Dedifferentiated amniotic fluid mesenchymal stem cell (primary cell): ENCODE results near the gene UBR7.
A peak's percentile ranks its signal among the peaks of the same experiment; 100 is the strongest.

Experiments
- DNase-seq: peaks from one replicate; pipeline ENCODE4 v3.0.0-alpha.2; 2016; ENCODE audit errors: extremely low spot score

The UBR7 gene

DNA sequence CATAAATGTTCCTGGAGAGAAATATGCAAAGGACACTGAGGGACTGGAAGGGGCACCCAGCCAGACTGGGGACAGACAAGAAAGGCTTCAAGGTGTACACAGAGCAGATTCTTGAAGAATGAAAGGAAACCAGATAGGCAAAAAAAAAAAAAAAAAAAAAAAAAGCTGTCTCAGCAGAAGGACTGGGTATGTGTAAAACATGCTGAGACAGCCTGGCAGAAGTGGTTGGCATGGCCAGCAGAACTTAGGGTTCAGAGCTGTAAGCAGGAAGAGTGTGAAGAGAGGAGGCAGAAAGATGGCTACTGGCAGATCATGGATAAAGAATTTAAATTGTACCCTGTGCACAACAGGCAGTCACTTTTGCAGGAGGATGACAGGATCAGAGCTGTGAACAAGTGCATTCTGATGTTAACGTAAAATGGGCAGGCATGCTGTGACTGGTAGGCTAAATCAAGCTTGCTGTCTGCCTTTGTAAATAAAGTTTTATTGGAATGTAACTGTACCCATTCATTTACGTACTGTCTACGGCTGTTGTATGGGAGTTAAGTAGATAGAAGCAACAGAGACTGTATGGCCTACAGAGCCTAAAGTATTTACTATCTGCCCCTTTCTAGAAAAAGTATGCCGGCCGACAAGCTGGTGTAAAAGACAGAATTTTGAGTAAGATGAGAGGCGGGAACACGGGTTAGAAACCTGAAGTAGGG is 42.2 kb downstream of the UBR7 start:
- DNase-seq: no peak

DNA sequence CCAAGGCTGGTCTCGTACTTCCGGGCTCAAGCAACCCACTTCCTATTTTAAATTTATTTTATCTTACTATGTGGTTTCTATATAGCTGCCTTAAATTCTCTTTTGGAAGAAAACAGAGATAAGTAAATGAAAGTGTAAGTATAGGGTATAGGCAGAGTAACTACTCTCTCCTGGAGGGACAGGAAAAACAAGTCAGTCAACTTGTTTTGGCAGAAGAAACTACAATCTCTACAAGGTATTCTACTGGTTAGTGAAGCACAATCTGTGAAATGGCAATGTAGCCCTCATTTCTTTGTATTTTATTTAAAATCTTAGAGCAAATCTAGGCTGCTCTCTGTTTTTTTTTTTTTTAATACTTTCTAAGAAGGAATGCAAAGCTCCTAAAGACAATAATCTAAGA is 55.4 kb downstream of the UBR7 start:
- no peak for DNase-seq

DNA sequence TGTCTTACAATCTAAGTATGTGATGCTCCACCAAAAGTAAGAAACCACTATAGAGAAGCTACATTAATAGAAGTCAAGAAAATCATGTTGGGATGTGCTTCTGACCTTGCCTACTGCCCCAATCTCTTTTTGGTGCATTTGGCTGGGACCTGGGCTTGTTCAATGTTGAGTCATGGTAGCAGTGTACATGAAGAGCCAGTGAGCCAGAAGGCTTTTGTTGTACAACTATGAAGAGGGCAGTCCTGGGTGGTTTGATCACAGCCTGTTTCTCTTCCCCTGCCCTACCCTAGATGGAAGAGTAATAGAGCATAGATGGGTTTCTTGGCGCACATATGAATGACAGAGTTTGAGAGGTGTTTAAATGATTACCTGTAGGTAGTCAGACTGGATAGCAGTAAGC is 56.4 kb downstream of the UBR7 start:
- DNase-seq: no peak

DNA sequence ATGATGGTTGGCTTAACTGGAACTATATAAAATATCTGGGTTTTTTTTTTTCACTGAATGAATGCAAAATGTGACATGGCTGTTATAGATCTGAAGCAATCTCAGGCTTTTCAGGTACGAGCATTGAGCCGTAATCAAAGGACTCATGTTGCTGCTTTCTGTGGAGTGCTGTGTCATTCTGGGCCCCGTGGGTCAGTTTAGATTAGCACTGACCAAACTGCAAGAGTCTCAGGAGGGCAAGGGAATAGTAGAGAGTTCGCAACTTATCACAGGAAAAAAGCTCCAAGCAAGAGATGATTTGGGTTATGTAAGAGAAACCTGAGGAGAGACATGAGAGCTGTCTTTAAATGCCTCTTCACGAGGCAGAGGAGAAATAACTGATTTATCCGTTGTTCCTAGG is 59.1 kb downstream of the UBR7 start:
- no peak for DNase-seq

DNA sequence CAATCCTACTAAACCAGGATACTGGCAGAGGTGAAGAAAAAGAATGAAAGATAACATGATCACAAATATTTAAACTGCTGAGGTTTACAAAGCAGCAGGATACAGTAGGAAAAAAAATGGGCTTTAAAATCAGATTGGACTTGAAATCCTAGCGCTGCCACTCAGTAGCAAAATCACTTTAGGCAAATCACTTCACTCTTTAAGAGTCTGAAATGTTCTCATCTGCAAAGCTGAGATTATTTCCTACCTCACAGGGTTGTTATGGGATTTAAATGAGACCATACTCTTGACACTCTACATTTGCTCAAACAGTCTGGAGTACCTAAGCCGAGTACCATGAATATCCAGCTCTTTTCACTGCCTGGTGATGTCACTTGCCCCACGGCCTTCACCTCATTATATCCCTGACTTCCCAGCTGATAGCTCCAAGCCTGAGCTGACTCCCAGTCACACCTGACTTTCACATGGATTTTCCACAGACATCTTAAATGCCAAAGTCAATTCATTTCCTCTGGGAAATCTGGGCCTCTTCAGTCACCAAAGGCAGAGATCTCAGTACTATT is 60.2 kb downstream of the UBR7 start:
- DNase-seq: no peak

DNA sequence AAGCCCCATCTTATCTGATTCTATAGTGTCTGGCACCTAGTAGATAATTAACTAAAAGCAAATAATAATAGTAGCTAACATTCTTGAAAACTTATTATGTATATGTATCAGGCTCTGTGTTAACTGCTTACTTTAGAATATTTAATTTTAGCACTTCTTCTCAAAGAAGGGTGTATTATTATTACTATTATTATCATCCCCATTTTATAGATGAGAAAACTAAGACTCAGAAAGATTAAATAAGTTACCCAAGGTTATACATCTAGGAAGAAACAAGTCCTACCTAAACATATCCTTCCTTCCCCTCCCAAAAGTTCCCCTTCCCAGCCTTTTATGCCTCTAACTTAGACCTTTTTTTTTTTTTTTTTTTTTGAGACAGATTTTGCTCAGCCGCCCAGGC is 61.4 kb downstream of the UBR7 start:
- DNase-seq: no peak

DNA sequence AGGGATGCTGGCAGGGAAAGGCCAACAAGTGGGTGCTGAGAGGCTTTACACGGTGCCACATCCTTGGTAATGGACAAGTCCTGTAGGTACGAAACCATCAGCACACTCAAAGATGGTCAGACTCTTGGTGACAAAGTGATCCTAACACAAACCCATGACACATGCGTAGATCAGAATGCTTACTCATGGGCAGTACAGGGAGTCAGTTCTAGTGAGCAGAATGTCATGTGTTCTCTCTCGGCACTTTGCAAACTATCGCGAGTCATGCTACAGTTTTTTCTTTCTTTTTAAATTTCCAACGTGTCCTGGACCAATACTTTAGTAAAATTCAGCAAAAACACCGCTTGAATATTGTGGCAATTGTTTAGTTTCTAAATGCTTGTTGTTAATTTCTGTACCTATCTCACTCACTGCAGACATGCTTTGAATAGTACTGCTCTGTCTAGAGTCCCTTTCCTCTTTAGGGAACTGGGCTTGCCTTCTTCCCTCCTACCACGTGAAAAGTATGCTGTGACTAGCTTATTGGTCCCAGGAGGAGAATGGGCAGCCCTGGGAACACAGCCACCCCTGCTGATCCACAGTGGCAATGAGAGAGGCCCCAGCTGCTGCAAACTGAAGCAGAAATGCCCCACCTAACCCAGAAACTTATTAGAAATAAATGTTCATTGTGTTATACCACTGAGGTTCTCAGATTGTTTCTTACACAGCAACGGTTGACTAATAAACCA is 62.4 kb downstream of the UBR7 start:
- DNase-seq: peak; percentile 16

DNA sequence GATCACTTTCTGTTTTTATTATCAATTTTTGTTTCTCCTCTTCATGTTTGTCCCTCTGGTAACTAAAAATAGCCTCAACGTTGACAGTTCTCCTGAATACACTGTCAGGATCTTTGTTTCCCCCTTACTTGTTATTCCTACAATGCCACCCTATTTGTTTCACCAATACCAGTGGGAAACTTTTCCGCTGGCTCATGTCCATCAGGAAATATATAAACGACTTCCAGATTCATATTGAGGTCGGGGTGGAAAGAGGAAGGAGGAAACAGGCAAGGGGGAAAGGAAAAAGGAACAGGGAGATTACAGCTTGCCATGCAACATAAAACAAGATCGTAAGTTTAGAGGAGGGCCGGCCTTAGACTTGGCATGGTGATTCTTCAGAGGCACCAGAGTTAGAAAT is 64.1 kb downstream of the UBR7 start:
- DNase-seq: no peak

DNA sequence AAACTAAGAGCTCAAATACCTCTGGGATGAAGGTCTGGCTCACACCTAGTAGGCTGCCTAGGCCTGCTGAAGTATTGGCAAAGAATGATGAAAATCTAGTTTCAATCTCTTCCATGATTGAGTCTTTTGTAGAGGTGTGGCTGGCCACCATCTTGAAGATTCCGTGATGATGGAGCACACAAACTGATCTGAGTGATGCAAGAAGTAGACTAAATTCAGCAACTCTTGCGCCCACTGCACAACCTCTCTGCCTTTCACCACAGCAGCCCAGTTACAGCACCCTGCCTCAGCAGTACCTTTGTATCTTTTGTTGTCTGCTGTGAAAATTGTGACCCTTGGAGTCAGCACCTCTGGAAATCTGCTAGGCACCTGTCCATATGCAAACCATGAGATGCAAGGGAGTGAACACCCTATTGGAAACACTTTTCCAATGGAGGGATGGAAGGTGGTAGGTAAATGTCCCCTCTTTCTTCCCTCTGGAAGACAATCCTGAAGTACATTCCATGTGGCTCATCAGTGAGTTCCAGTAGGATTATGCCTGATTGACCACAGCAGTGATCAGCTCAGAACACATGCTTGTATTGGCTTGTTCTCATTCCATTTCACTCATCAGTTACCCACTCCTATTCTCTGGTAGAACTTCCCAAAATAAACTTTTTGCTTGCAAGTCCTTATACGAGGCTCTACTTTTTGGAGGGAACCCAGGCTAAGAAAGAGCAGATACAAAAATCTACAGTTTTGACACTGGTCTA is 67.2 kb downstream of the UBR7 start:
- no peak for DNase-seq

DNA sequence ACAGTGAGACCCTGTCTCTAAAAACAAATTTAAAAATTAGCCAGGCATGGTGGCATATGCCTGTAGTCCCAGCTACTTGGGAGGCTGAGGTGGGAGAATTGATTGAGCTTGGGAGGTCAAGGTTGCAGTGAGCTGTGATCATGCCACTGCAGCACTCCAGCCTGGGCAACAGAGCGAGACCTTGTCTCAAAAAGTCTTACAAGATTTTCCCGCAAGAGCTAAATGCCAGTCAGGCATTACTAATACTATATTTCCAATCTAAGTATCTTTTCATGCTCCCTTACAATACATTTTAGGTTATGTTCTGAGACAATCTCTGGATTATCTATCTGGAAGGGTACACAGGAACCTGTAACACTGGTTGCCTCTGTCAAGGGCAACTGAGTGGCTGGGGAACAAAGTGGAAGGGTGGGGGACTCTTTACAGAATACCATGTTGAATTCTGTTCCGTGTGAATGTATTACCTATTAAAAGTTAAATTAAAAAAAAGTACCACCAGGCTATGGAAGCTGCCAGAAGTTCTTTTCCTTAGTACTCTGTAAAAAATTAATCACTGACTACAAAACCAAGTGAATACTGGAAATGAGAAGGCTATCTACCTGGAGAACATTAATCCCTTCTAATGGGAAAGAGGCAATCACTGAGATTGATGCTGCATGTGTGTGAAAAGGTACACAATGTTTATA is 69.1 kb downstream of the UBR7 start:
- no peak for DNase-seq
